Epithelial cell of esophagus (primary cell): ENCODE results near the gene WDFY1.

Experiments used
- DNase-seq: peaks from one replicate; pipeline ENCODE4 v3.0.0; 2010; ENCODE audit warnings: low read depth
- H3K4me3 ChIP-seq: 2 replicates; pipeline ENCODE4 v1.5.1; 2011; ENCODE audit warnings: mild to moderate bottlenecking, low read length, control low read depth
- CTCF ChIP-seq: IDR thresholded peaks from 2 replicates; pipeline ENCODE4 v1.5.1; 2011; ENCODE audit warnings: low read depth, mild to moderate bottlenecking, low read length, control low read depth, inconsistent platforms; ENCODE audit not compliant: insufficient read depth; ENCODE audit errors: missing control alignments

The WDFY1 gene

DNA sequence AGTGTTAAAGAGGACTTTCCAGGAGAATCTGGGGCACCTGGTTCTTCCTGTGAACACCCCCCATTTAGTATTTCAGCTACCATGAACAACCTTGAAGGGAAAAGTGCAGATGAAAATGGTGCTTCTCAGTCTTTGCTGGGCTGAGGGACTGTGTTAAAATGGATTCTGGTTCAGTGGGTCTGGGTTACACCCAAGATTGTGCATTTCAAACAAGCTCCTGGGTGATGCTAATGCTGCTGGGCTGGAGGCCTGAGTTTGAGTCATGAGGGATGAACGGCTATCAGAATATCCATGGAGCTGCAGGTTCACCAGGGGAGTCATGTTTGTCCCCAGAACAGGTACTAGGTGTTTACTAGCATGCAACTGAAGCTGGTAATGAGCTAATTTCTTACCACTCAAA is 36.1 kb upstream of the WDFY1 start:
- H3K4me3 ChIP-seq: no peak overlapping the region
- no peak for DNase-seq
- TF ChIP-seq CTCF: no peak

- no peak for DNase-seq
- no peak for TF ChIP-seq CTCF
- H3K4me3 ChIP-seq: no peak overlapping the region
These were observed 35.7 kb upstream of the WDFY1 start for GRCh38 chr2:223980803-223981202.

DNA sequence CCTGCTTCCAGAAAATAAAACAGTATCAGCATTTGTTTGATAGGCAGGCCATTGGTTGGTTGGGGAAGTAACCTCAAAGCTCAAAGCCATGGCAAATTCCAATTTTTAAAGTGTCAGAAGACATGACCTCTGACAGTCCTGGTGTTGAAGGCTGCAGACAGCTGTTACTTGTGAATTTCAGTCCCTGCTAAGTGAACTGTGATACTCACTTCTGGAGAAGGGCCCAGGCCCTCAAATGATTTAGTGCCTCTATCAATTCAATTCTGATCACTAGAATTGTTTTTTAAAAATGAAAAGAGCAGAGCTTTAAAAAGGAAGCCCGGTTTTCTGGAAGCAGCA is 35.2 kb upstream of the WDFY1 start:
- no peak for TF ChIP-seq CTCF
- DNase-seq: no peak
- H3K4me3 ChIP-seq: no peak overlapping the region

GRCh38 chr2:223979730-223980396 is 34.7 kb upstream of the WDFY1 start:
- DNase-seq: no peak
- TF ChIP-seq CTCF: no peak
- H3K4me3 ChIP-seq: no peak overlapping the region

DNA sequence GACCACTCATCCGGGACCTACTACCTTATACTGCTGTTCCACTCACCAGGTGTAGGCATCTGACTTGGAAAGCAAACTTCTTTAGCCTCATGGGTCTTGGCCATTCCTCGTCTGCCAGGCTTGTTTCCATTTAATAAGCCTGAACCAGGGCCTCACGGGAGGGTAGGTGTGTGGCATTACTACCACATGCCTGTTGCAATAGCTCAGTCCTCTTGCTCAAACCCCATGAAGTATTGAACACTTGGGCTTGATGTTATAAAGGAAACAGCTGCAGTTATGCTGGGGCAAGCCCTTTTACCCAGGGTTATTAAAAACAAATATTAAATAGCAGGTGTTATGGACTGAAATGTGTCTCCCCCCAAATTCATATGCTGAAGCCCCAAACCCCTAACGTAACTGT is 33.3 kb upstream of the WDFY1 start:
- TF ChIP-seq CTCF: no peak
- DNase-seq: no peak
- no peak overlapping the region for H3K4me3 ChIP-seq

GRCh38 chr2:223976635-223977226 is 31.6 kb upstream of the WDFY1 start:
- peak; percentile 33 for DNase-seq
- TF ChIP-seq CTCF: no peak
- H3K4me3 ChIP-seq: no peak overlapping the region

- no peak overlapping the region for H3K4me3 ChIP-seq
- TF ChIP-seq CTCF: no peak
- DNase-seq: no peak
These were observed 28.5 kb upstream of the WDFY1 start for GRCh38 chr2:223973606-223974005.
